SU-DHL-6 (cell line): ENCODE results near the gene SAMSN1.

Experiments used
- H2AFZ ChIP-seq: fragments of 200-600 bp; sonication (generic); 2 replicates; pipeline ENCODE4 v1.6.1; 2014; ENCODE audit warnings: low read depth, mild to moderate bottlenecking, moderate library complexity, mixed read lengths, antibody characterized with exemption, low read length; ENCODE audit not compliant: severe bottlenecking
- H3F3A ChIP-seq: fragments of 200-600 bp; shearing (Covaris generic); 2 replicates; pipeline ENCODE4 v1.6.0; 2016; ENCODE audit warnings: antibody characterized with exemption, mild to moderate bottlenecking; ENCODE audit not compliant: insufficient read depth
- H3K27ac ChIP-seq: fragments of 200-600 bp; sonication (generic); 2 replicates; pipeline ENCODE4 v1.5.1; 2016; ENCODE audit warnings: low read depth, mild to moderate bottlenecking, low read length, moderate library complexity, mixed read lengths
- H3K27me3 ChIP-seq: fragments of 200-600 bp; sonication (generic), shearing (Covaris generic); 2 replicates; pipeline ENCODE4 v1.6.0; 2014; ENCODE audit warnings: mild to moderate bottlenecking, low read length
- H3K36me3 ChIP-seq: fragments of 200-600 bp; sonication (generic); 2 replicates; pipeline ENCODE4 v1.6.1; 2014; ENCODE audit warnings: mild to moderate bottlenecking, low read length, mixed read lengths
- H3K4me2 ChIP-seq: fragments of 300-600, 200-600 bp; shearing (Covaris generic), sonication (generic); 2 replicates; pipeline ENCODE4 v1.6.0; 2014; ENCODE audit warnings: low read length, low read depth, mild to moderate bottlenecking; ENCODE audit not compliant: poor library complexity, severe bottlenecking
- H3K4me3 ChIP-seq: fragments of 200-600 bp; sonication (generic); 2 replicates; pipeline ENCODE4 v1.5.1; 2014; ENCODE audit warnings: antibody characterized with exemption, low read length, mild to moderate bottlenecking, mixed read lengths; ENCODE audit not compliant: insufficient read depth, poor library complexity, severe bottlenecking
- H3K79me2 ChIP-seq: fragments of 200-600 bp; sonication (generic); 2 replicates; pipeline ENCODE4 v1.6.1; 2014; ENCODE audit warnings: mild to moderate bottlenecking, low read length, moderate library complexity; ENCODE audit not compliant: insufficient read depth
- H3K9ac ChIP-seq: fragments of 200-600 bp; sonication (generic); 2 replicates; pipeline ENCODE4 v1.7.0; 2014; ENCODE audit warnings: mild to moderate bottlenecking, low read length
- H3K9me2 ChIP-seq: fragments of 200-600 bp; sonication (generic); replicated peaks from 2 replicates; pipeline ENCODE4 v1.6.1; 2014; ENCODE audit warnings: low read length; ENCODE audit not compliant: insufficient read depth
- H3K9me3 ChIP-seq: fragments of 200-600 bp; sonication (generic); 2 replicates; pipeline ENCODE4 v1.6.1; 2014; ENCODE audit warnings: low read length, mixed read lengths; ENCODE audit not compliant: insufficient read depth
- H4K20me1 ChIP-seq: fragments of 200-600 bp; sonication (generic); 2 replicates; pipeline ENCODE4 v1.6.1; 2014; ENCODE audit warnings: low read depth, mild to moderate bottlenecking, antibody characterized with exemption, low read length, moderate library complexity, mixed read lengths
- CTCF ChIP-seq: fragments of 200-600 bp; sonication (generic); IDR thresholded peaks from one replicate; pipeline ENCODE4 v1.5.1; 2017; ENCODE audit warnings: antibody characterized with exemption, mild to moderate bottlenecking, low read length, moderate library complexity; ENCODE audit not compliant: insufficient read depth, poor library complexity, severe bottlenecking
- EZH2phosphoT487 ChIP-seq: fragments of 200-600 bp; sonication (generic), shearing (Covaris generic); conservative IDR thresholded peaks from 2 replicates; pipeline ENCODE4 v1.6.1; 2018; ENCODE audit warnings: mild to moderate bottlenecking, antibody characterized with exemption, low read length, moderate library complexity, mixed read lengths

The SAMSN1 gene

GRCh38 chr21:14592296-14593000 lies 46.3 kb upstream of the SAMSN1 start:
- no peak for TF ChIP-seq CTCF
- no peak for TF ChIP-seq EZH2phosphoT487
- no peaks in the 10 kb centered on the region for H3K9me2 ChIP-seq
- no peaks in the 10 kb centered on the region for H3K36me3 ChIP-seq
- no peaks in the 10 kb centered on the region for H3K27me3 ChIP-seq
- H3F3A ChIP-seq, result no peaks in the 10 kb centered on the region
- H2AFZ ChIP-seq, result no peak overlapping the region
- H3K9ac ChIP-seq, result no peak overlapping the region
- H4K20me1 ChIP-seq, result no peaks in the 10 kb centered on the region
- no peak overlapping the region for H3K27ac ChIP-seq
- no peaks in the 10 kb centered on the region for H3K9me3 ChIP-seq
- no peaks in the 10 kb centered on the region for H3K79me2 ChIP-seq
- H3K4me2 ChIP-seq, result no peak overlapping the region
- H3K4me3 ChIP-seq, result no peak overlapping the region

GRCh38 chr21:14591882-14592281 lies 45.8 kb upstream of the SAMSN1 start:
- Histone ChIP-seq H3K9ac (no peak overlapping the region), H3K4me3 (no peak overlapping the region), H3K9me3 (no peaks in the 10 kb centered on the region), H3K4me2 (no peak overlapping the region), H3K9me2 (no peaks in the 10 kb centered on the region), H3K27ac (no peak overlapping the region), H2AFZ (no peak overlapping the region), H3K36me3 (no peaks in the 10 kb centered on the region), H4K20me1 (no peaks in the 10 kb centered on the region), H3K27me3 (no peaks in the 10 kb centered on the region), H3F3A (no peaks in the 10 kb centered on the region), H3K79me2 (no peaks in the 10 kb centered on the region)
- TF ChIP-seq CTCF (no peak), EZH2phosphoT487 (no peak)

- Histone ChIP-seq H3K27me3 (no peaks in the 10 kb centered on the region), H2AFZ (no peak overlapping the region), H3K9me3 (no peaks in the 10 kb centered on the region), H3K4me2 (no peak overlapping the region), H3K36me3 (no peaks in the 10 kb centered on the region), H3K4me3 (no peak overlapping the region), H3K9me2 (no peaks in the 10 kb centered on the region), H3K27ac (no peak overlapping the region), H3F3A (no peaks in the 10 kb centered on the region), H4K20me1 (no peaks in the 10 kb centered on the region), H3K9ac (no peak overlapping the region), H3K79me2 (no peaks in the 10 kb centered on the region)
- TF ChIP-seq CTCF (no peak), EZH2phosphoT487 (no peak)
Observed at GRCh38 chr21:14591377-14591776, 45.3 kb upstream of the SAMSN1 start.
